ENCODE data around the gene DNAJB1.
A peak's percentile ranks its signal among the peaks of the same experiment; 100 is the strongest.
"Not testable (repeated sequence)": the region's sequence is repeated elsewhere in the genome, so short reads cannot be mapped to it uniquely, and the experiment has no call there.

DNAJB1 gene

GRCh38 chr19:14519860-14520407 is 1.7 kb upstream of the DNAJB1 start:
- peak; percentile 86 for DNase-seq

- DNase-seq: no peak
Observed at GRCh38 chr19:14519245-14519859, 1.2 kb upstream of the DNAJB1 start.

GRCh38 chr19:14517446-14517839 is 754 bp downstream of the DNAJB1 start:
- peak; percentile 51 for DNase-seq

GRCh38 chr19:14516746-14517438 is 1.3 kb downstream of the DNAJB1 start:
- DNase-seq: peak; percentile 35

GRCh38 chr19:14516048-14516534 is 2.1 kb downstream of the DNAJB1 start:
- no peak for DNase-seq

- no peak for DNase-seq
Observed at GRCh38 chr19:14515501-14516047, 2.6 kb downstream of the DNAJB1 start.

- DNase-seq: no peak
Observed at GRCh38 chr19:14514215-14514863, 3.9 kb downstream of the DNAJB1 start.

- DNase-seq: no peak
Observed at GRCh38 chr19:14512406-14512961, 5.7 kb downstream of the DNAJB1 start.

- DNase-seq: no peak
Observed at GRCh38 chr19:14511229-14511593, 7.0 kb downstream of the DNAJB1 start.

- DNase-seq: no peak
Observed at GRCh38 chr19:14510311-14511228, 7.6 kb downstream of the DNAJB1 start.

- DNase-seq: peak; percentile 82
Observed at GRCh38 chr19:14507704-14508542, 10.3 kb downstream of the DNAJB1 start.

GRCh38 chr19:14505488-14506239 is 12.5 kb downstream of the DNAJB1 start:
- DNase-seq: peak; percentile 73

GRCh38 chr19:14504575-14504974 is 13.6 kb downstream of the DNAJB1 start:
- not testable (repeated sequence) for DNase-seq

- no peak for DNase-seq
Observed at GRCh38 chr19:14503285-14503684, 14.9 kb downstream of the DNAJB1 start.

GRCh38 chr19:14502334-14503092 is 15.7 kb downstream of the DNAJB1 start:
- peak; percentile 36 for DNase-seq

- DNase-seq: peak; percentile 51
Observed at GRCh38 chr19:14497228-14497921, 20.8 kb downstream of the DNAJB1 start.

GRCh38 chr19:14496834-14497227 is 21.4 kb downstream of the DNAJB1 start:
- DNase-seq: peak; percentile 61

- DNase-seq: peak; percentile 98
Observed at GRCh38 chr19:14496029-14496833, 22.0 kb downstream of the DNAJB1 start, which contains the start of gene GIPC1. TSS of gene GIPC1 (minus strand) at chr19:14496127. CDS start at chr19:14482976, 13,151 bp downstream.
